GM23338 (cell line): ENCODE data around the gene PEDS1. TPM values are rescaled to one million over a fixed set of nuclear protein-coding genes. Genes with fewer than 3 reads are reported as not detected.

Source experiments
- ATAC-seq: fragments of 200-7000 bp; cut with Tn5 transposase; 3 replicates; pipeline ENCODE4 v1.9.1; 2020
- DNase-seq: peaks from one replicate; pipeline ENCODE4 v3.0.0-alpha.2; 2015; ENCODE audit warnings: low spot score
- H2AFZ ChIP-seq: fragments of 200-600 bp; sonication (generic); 2 replicates; pipeline ENCODE4 v1.8.0; 2016; ENCODE audit warnings: antibody characterized with exemption, mild to moderate bottlenecking, moderate library complexity
- H3F3A ChIP-seq: fragments of 200-600 bp; sonication (generic); replicated peaks from 2 replicates; pipeline ENCODE4 v1.8.0; 2017; ENCODE audit warnings: antibody characterized with exemption, mixed run types, low read depth
- H3K27ac ChIP-seq: fragments of 200-600 bp; sonication (generic); 2 replicates; pipeline ENCODE4 v1.6.1; 2016; ENCODE audit warnings: low read depth
- H3K27me3 ChIP-seq: fragments of 200-600 bp; sonication (generic); 2 replicates; pipeline ENCODE4 v1.8.0; 2016; ENCODE audit warnings: mild to moderate bottlenecking, mixed run types, moderate library complexity; ENCODE audit not compliant: insufficient read depth
- H3K36me3 ChIP-seq: fragments of 200-600 bp; sonication (generic); 2 replicates; pipeline ENCODE4 v1.8.0; 2016; ENCODE audit warnings: mild to moderate bottlenecking; ENCODE audit not compliant: insufficient read depth
- H3K4me1 ChIP-seq: fragments of 200-600 bp; sonication (generic); 2 replicates; pipeline ENCODE4 v1.8.0; 2016; ENCODE audit warnings: mild to moderate bottlenecking, moderate library complexity; ENCODE audit not compliant: insufficient read depth
- H3K4me2 ChIP-seq: fragments of 200-600 bp; sonication (generic); 2 replicates; pipeline ENCODE4 v1.7.1; 2017; ENCODE audit warnings: mixed run types
- H3K4me3 ChIP-seq: fragments of 200-600 bp; sonication (generic); 2 replicates; pipeline ENCODE4 v1.6.1; 2016; ENCODE audit warnings: mixed run types
- H3K79me2 ChIP-seq: fragments of 200-600 bp; sonication (generic); replicated peaks from 2 replicates; pipeline ENCODE4 v1.8.0; 2017; ENCODE audit warnings: mild to moderate bottlenecking; ENCODE audit not compliant: insufficient read depth
- H3K9me2 ChIP-seq: fragments of 200-600 bp; sonication (generic); 2 replicates; pipeline ENCODE4 v1.8.0; 2017; ENCODE audit not compliant: insufficient read depth
- H4K20me1 ChIP-seq: fragments of 200-600 bp; sonication (generic); replicated peaks from 2 replicates; pipeline ENCODE4 v1.8.0; 2017; ENCODE audit warnings: mild to moderate bottlenecking; ENCODE audit not compliant: insufficient read depth
- H3K27ac Mint-ChIP-seq: 2 replicates; pipeline ENCODE4 v1.8.0; 2020; ENCODE audit warnings: inconsistent platforms, mild to moderate bottlenecking, moderate library complexity, mixed read lengths
- H3K27me3 Mint-ChIP-seq: 3 replicates; pipeline ENCODE4 v1.8.0; 2022; ENCODE audit warnings: low read depth, mild to moderate bottlenecking, moderate library complexity, mixed read lengths, inconsistent platforms; ENCODE audit not compliant: insufficient read depth, poor library complexity
- H3K36me3 Mint-ChIP-seq: 3 replicates; pipeline ENCODE4 v1.8.0; 2021; ENCODE audit warnings: low read depth, mild to moderate bottlenecking, inconsistent platforms, moderate library complexity, mixed read lengths
- H3K4me1 Mint-ChIP-seq: 3 replicates; pipeline ENCODE4 v1.8.0; 2020; ENCODE audit warnings: mild to moderate bottlenecking, inconsistent platforms, mixed read lengths
- H3K4me3 Mint-ChIP-seq: 3 replicates; pipeline ENCODE4 v1.8.0; 2021; ENCODE audit warnings: moderate library complexity, mild to moderate bottlenecking, inconsistent platforms, mixed read lengths
- H3K9me3 Mint-ChIP-seq: 3 replicates; pipeline ENCODE4 v1.8.0; 2020; ENCODE audit warnings: moderate library complexity, mild to moderate bottlenecking, inconsistent platforms, mixed read lengths
- CREB1 ChIP-seq: fragments of 250-450 bp; sonication (Bioruptor Pico); IDR thresholded peaks from 2 replicates; pipeline ENCODE4 v1.5.0; 2020; ENCODE audit warnings: low read depth, mild to moderate bottlenecking, moderate library complexity
- CTCF ChIP-seq, 2 experiments: fragments of 200-600 bp in 1 of 2; sonication (generic) in 1 of 2; conservative IDR thresholded peaks; 2 replicates each; pipeline versions ENCODE4 v1.5.1 to v1.6.1; 2016 to 2017; ENCODE audit warnings: antibody characterized with exemption in 2 of 2, low read depth in 2 of 2, mild to moderate bottlenecking in 2 of 2, moderate library complexity in 1 of 2
- EZH2 ChIP-seq: fragments of 200-600 bp; sonication (generic); IDR thresholded peaks from one replicate; pipeline ENCODE4 v1.8.0; 2017; ENCODE audit warnings: antibody characterized with exemption, mild to moderate bottlenecking, low read depth; ENCODE audit not compliant: unreplicated experiment
- EZH2phosphoT487 ChIP-seq: fragments of 200-600 bp; sonication (generic); IDR thresholded peaks from one replicate; pipeline ENCODE4 v1.8.1; 2018; ENCODE audit warnings: antibody characterized with exemption; ENCODE audit not compliant: unreplicated experiment
- JUNB ChIP-seq: IDR thresholded peaks from one replicate; pipeline ENCODE4 v1.6.1; 2016; ENCODE audit warnings: antibody characterized with exemption; ENCODE audit not compliant: unreplicated experiment
- NANOG ChIP-seq: IDR thresholded peaks from 2 replicates; pipeline ENCODE4 v1.6.1; 2016; ENCODE audit warnings: antibody characterized with exemption, borderline replicate concordance
- POLR2AphosphoS5 ChIP-seq: IDR thresholded peaks from 2 replicates; pipeline ENCODE4 v1.6.1; 2016; ENCODE audit warnings: antibody characterized with exemption, low read depth
- STAT1 ChIP-seq: IDR thresholded peaks from one replicate; pipeline ENCODE4 v1.6.1; 2016; ENCODE audit warnings: antibody characterized with exemption; ENCODE audit not compliant: unreplicated experiment
- ZNF114 ChIP-seq: fragments of 250-450 bp; sonication (Bioruptor Pico); IDR thresholded peaks from 2 replicates; pipeline ENCODE4 v1.5.0; 2020; ENCODE audit warnings: mild to moderate bottlenecking, moderate library complexity
- ZNF331 ChIP-seq: fragments of 250-450 bp; sonication (Bioruptor Pico); IDR thresholded peaks from 2 replicates; pipeline ENCODE4 v1.5.0; 2020; ENCODE audit warnings: low read depth, mild to moderate bottlenecking, moderate library complexity
- ZNF462 ChIP-seq: fragments of 250-450 bp; sonication (Bioruptor Pico); IDR thresholded peaks from 2 replicates; pipeline ENCODE4 v1.5.0; 2020; ENCODE audit warnings: mild to moderate bottlenecking, moderate library complexity
- polyA plus RNA-seq: library from polyadenylated mRNA; unstranded; fragments of >200 nt; fragmentation: Nextera tagmentation; extraction: Ambion mirVana; gene quantifications from 2 replicates; pipeline ENCODE4 v1.2.1, GENCODE V29; 2016
- total RNA-seq: library from RNA; depleted of rRNA; stranded (reverse); fragments of >200 nt; shearing (Covaris generic); gene quantifications from 2 replicates; pipeline ENCODE4 v1.2.3, GENCODE V29; 2014
- TF ChIP-seq, protein P1 (sequence below): IDR thresholded peaks from one replicate; pipeline ENCODE4 v1.6.1; 2018; ENCODE audit warnings: antibody characterized with exemption; ENCODE audit not compliant: unreplicated experiment
- TF ChIP-seq, protein P2 (sequence below): IDR thresholded peaks from 2 replicates; pipeline ENCODE4 v1.6.1; 2016; ENCODE audit warnings: antibody characterized with exemption

PEDS1 gene
- total and polyA plus RNA-seq, 2 experiments from 2014 or later = 34.5 to 43.6 TPM

DNA sequence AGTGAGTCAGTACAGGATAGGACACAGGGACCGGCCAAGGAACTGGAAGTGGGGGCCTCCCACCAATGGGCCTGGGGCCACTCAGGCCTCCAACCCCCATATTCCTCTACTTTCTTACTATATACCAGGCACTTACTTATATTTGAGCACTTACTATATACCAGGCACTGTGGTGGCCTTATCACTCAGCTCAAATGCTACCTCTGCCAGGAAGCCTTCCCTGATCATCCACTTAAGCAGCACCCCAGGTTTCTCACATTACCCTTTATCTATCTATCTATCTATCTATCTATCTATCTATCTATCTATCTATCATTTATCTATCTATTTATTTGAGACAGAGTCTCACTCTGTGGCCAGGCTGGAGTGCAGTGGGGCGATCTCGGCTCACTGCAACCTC lies 28.2 kb downstream of the PEDS1 start (continued):
- TF ChIP-seq ZNF462 (CRISPR knock-in tag) (no peak), JUNB (no peak), ZNF114 (CRISPR knock-in tag) (no peak), CREB1 (CRISPR knock-in tag) (no peak)

GRCh38 chr20:50124496-50124895 lies 29.0 kb downstream of the PEDS1 start:
- peaks cover 7% of the 10 kb centered on the region for H3K27me3 Mint-ChIP-seq
- H3K4me3 ChIP-seq = no peak overlapping the region
- no peak overlapping the region for H2AFZ ChIP-seq
- no peaks in the 10 kb centered on the region for H3K79me2 ChIP-seq
- H3K4me3 Mint-ChIP-seq = no peak overlapping the region
- no peak overlapping the region for H3K4me2 ChIP-seq
- no peaks in the 10 kb centered on the region; the same call in 1 of the 2 replicates for H3K36me3 ChIP-seq
- ATAC-seq (no peak), DNase-seq (no peak)
- no peak overlapping the region for H3K27ac Mint-ChIP-seq
- no peaks in the 10 kb centered on the region for H3K27me3 ChIP-seq
- no peak overlapping the region for H3K27ac ChIP-seq
- no peaks in the 10 kb centered on the region for H3K9me2 ChIP-seq
- H3K4me1 Mint-ChIP-seq = peaks cover 4% of the 10 kb centered on the region; the same call in 2 of the 3 replicates
- H3K36me3 Mint-ChIP-seq = peaks cover 56% of the 10 kb centered on the region
- H3F3A ChIP-seq = no peaks in the 10 kb centered on the region; the same call in 1 of the 2 replicates
- H4K20me1 ChIP-seq = peaks cover 6% of the 10 kb centered on the region; the same call in 1 of the 2 replicates
- H3K9me3 Mint-ChIP-seq = peaks cover 2% of the 10 kb centered on the region; the same call in 1 of the 3 replicates
- H3K4me1 ChIP-seq = no peaks in the 10 kb centered on the region
- TF ChIP-seq CREB1 (CRISPR knock-in tag) (no peak), STAT1 (no peak), POLR2AphosphoS5 (no peak), CTCF (conservative IDR thresholded peaks at IDR 0.05; ENCODE audit: low read depth in 2 of 2) (no peak), ZNF114 (CRISPR knock-in tag) (no peak), EZH2 (no peak), ZNF331 (CRISPR knock-in tag) (no peak), EZH2phosphoT487 (no peak), NANOG (no peak)
- TF ChIP-seq, protein P1, sequence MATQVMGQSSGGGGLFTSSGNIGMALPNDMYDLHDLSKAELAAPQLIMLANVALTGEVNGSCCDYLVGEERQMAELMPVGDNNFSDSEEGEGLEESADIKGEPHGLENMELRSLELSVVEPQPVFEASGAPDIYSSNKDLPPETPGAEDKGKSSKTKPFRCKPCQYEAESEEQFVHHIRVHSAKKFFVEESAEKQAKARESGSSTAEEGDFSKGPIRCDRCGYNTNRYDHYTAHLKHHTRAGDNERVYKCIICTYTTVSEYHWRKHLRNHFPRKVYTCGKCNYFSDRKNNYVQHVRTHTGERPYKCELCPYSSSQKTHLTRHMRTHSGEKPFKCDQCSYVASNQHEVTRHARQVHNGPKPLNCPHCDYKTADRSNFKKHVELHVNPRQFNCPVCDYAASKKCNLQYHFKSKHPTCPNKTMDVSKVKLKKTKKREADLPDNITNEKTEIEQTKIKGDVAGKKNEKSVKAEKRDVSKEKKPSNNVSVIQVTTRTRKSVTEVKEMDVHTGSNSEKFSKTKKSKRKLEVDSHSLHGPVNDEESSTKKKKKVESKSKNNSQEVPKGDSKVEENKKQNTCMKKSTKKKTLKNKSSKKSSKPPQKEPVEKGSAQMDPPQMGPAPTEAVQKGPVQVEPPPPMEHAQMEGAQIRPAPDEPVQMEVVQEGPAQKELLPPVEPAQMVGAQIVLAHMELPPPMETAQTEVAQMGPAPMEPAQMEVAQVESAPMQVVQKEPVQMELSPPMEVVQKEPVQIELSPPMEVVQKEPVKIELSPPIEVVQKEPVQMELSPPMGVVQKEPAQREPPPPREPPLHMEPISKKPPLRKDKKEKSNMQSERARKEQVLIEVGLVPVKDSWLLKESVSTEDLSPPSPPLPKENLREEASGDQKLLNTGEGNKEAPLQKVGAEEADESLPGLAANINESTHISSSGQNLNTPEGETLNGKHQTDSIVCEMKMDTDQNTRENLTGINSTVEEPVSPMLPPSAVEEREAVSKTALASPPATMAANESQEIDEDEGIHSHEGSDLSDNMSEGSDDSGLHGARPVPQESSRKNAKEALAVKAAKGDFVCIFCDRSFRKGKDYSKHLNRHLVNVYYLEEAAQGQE = no peak
- TF ChIP-seq, protein P2, sequence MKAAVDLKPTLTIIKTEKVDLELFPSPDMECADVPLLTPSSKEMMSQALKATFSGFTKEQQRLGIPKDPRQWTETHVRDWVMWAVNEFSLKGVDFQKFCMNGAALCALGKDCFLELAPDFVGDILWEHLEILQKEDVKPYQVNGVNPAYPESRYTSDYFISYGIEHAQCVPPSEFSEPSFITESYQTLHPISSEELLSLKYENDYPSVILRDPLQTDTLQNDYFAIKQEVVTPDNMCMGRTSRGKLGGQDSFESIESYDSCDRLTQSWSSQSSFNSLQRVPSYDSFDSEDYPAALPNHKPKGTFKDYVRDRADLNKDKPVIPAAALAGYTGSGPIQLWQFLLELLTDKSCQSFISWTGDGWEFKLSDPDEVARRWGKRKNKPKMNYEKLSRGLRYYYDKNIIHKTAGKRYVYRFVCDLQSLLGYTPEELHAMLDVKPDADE = no peak
